Ovary (tissue), 3 donors: ENCODE results near the gene COL8A1.

Experiments
- POLR2A ChIP-seq: fragments of 450-650 bp; IDR thresholded peaks from one replicate; pipeline ENCODE4 v1.6.1; 2017; ENCODE audit warnings: antibody characterized with exemption, mild to moderate bottlenecking, moderate library complexity
- TF ChIP-seq, protein P1 (sequence below), 3 donors: fragments of 450-650 bp in 2 of 3; fragments of 200-600 bp in 1 of 3; IDR thresholded peaks; one replicate each; pipeline versions ENCODE4 v1.5.1 to v1.8.0; 2016 to 2022; ENCODE audit warnings: antibody characterized with exemption in 3 of 3, mild to moderate bottlenecking in 1 of 3
- donor health status: DM: no; HTN: no; CAD: no.

DNA sequence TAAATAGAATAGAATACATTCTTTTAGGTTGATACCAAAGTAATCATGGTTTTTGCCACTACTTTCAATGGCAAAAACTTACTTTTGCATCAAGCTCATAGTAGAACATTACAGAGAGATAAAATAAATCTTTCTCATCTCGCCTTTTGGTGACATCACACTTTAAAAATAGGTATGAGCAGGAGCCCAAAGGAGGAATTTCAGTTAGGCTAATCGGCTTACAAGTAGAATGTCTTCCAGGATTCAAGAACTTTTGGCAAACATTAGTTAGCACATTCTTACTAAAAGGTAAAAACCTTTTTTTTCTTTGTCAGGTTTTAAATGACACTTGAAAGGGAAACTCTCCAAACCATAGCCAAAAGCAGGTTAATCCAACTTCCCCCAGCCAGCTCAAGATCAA is 119.6 kb downstream of the COL8A1 start:
- no peak for TF ChIP-seq POLR2A
- TF ChIP-seq, protein P1, sequence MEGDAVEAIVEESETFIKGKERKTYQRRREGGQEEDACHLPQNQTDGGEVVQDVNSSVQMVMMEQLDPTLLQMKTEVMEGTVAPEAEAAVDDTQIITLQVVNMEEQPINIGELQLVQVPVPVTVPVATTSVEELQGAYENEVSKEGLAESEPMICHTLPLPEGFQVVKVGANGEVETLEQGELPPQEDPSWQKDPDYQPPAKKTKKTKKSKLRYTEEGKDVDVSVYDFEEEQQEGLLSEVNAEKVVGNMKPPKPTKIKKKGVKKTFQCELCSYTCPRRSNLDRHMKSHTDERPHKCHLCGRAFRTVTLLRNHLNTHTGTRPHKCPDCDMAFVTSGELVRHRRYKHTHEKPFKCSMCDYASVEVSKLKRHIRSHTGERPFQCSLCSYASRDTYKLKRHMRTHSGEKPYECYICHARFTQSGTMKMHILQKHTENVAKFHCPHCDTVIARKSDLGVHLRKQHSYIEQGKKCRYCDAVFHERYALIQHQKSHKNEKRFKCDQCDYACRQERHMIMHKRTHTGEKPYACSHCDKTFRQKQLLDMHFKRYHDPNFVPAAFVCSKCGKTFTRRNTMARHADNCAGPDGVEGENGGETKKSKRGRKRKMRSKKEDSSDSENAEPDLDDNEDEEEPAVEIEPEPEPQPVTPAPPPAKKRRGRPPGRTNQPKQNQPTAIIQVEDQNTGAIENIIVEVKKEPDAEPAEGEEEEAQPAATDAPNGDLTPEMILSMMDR (IDR thresholded peaks at IDR 0.05), result no peak
